HepG2 (cell line): ENCODE measurements around the gene PLCB1. TPM values are rescaled to one million over a fixed set of nuclear protein-coding genes. Genes with fewer than 3 reads are reported as not detected.

ENCODE experiments used
- ATAC-seq: fragments of 200-7000 bp; cut with Tn5 transposase; 3 replicates; pipeline ENCODE4 v1.9.1; 2020; ENCODE audit warnings: mild to moderate bottlenecking, moderate library complexity
- BruUV-seq: library from RNA; stranded (reverse); fragments of 400-500 nt; replicated peaks from 2 replicates; lab custom pipeline; 2021; lab: Mats Ljungman, UMichigan
- CTCF ChIA-PET: fragments of 300-600 bp; formaldehyde crosslinking; extraction: SDS; loops from one replicate; lab custom pipeline; 2021; ENCODE audit warnings: low total read pairs, inconsistent platforms, low intra/inter-chr PET ratio; lab: Yijun Ruan, JAX
- POLR2A ChIA-PET: fragments of 350-600 bp; sonication (Branson Sonifier 250); formaldehyde crosslinking; loops from one replicate; lab custom pipeline; 2020; ENCODE audit warnings: antibody characterized with exemption, inconsistent platforms; lab: Yijun Ruan, JAX
- DNase-seq: peaks from one replicate; pipeline ENCODE4 v3.0.0-alpha.2; 2015; ENCODE audit warnings: low spot score
- FAIRE-seq: peaks from 3 replicates; lab custom pipeline; 2011; peaks lifted over from hg19 to GRCh38; lab: Jason Lieb, UNC
- H2AFZ ChIP-seq: one replicate; pipeline ENCODE4 v1.6.1; 2011; ENCODE audit warnings: low read length, inconsistent platforms
- H3K27ac ChIP-seq: fragments of 300-600 bp; 3 replicates; pipeline ENCODE4 v1.8.0; 2011; ENCODE audit warnings: mixed run types, mild to moderate bottlenecking, mixed read lengths, low read length, inconsistent platforms; ENCODE audit not compliant: insufficient read depth; ENCODE audit errors: extremely low read length
- H3K27me3 ChIP-seq, 2 experiments: fragments of 200-600 bp in 1 of 2; 2 replicates in 1 of 2; 3 replicates in 1 of 2; pipeline versions ENCODE4 v1.6.0 to v1.8.0; 2011; ENCODE audit warnings: low read length in 2 of 2, mild to moderate bottlenecking in 2 of 2, moderate library complexity in 2 of 2, inconsistent platforms in 1 of 2; ENCODE audit not compliant: insufficient read depth in 2 of 2, control insufficient read depth in 1 of 2
- H3K36me3 ChIP-seq, 2 experiments: fragments of 200-600 bp in 1 of 2; replicated peaks in 1 of 2; 2 replicates in 1 of 2; 3 replicates in 1 of 2; pipeline versions ENCODE4 v1.5.1 to v1.8.0; 2011; ENCODE audit warnings: low read length in 2 of 2, inconsistent platforms in 1 of 2; ENCODE audit not compliant: insufficient read depth in 2 of 2, control insufficient read depth in 1 of 2
- H3K4me1 ChIP-seq: 2 replicates; pipeline ENCODE4 v1.5.1; 2012; ENCODE audit warnings: low read length, inconsistent platforms; ENCODE audit not compliant: insufficient read depth
- H3K4me2 ChIP-seq: 2 replicates; pipeline ENCODE4 v1.6.0; 2011; ENCODE audit warnings: low read depth, low read length, inconsistent platforms
- H3K4me3 ChIP-seq, 3 experiments: fragments of 200-600 bp in 1 of 3; sonication (generic), shearing (Covaris generic) in 1 of 3; replicated peaks in 1 of 3; 2 replicates each; pipeline ENCODE4 v1.5.1; 2011 to 2016; ENCODE audit warnings: low read length in 3 of 3, inconsistent platforms in 2 of 3, low read depth in 2 of 3, mild to moderate bottlenecking in 2 of 3, control low read depth in 1 of 3, mixed read lengths in 1 of 3; ENCODE audit not compliant: insufficient read depth in 1 of 3
- H3K79me2 ChIP-seq: one replicate; pipeline ENCODE4 v1.6.1; 2011; ENCODE audit warnings: low read length, inconsistent platforms; ENCODE audit not compliant: insufficient read depth
- H3K9ac ChIP-seq: 2 replicates; pipeline ENCODE4 v1.6.0; 2011; ENCODE audit warnings: mild to moderate bottlenecking, low read depth, low read length, inconsistent platforms; ENCODE audit not compliant: insufficient read depth
- H3K9me3 ChIP-seq: 2 replicates; pipeline ENCODE4 v1.5.1; 2012; ENCODE audit warnings: mild to moderate bottlenecking, low read length
- H4K20me1 ChIP-seq: 2 replicates; pipeline ENCODE4 v1.6.0; 2011; ENCODE audit warnings: inconsistent platforms, mild to moderate bottlenecking, low read length, moderate library complexity; ENCODE audit not compliant: insufficient read depth
- CERS6 ChIP-seq: sonication (generic); formaldehyde crosslinking; IDR thresholded peaks from 2 replicates; pipeline ENCODE4 v1.5.0; 2020; ENCODE audit warnings: missing genetic modification reagents
- DRAP1 ChIP-seq: IDR thresholded peaks from 2 replicates; pipeline ENCODE4 v1.6.1; 2016; ENCODE audit warnings: missing genetic modification reagents, missing compliant biosample characterization
- FOSL2 ChIP-seq: sonication (generic); formaldehyde crosslinking; IDR thresholded peaks from 2 replicates; pipeline ENCODE4 v1.4.0; 2020; ENCODE audit warnings: missing genetic modification reagents
- HNF4G ChIP-seq, 2 experiments: sonication (generic) in 1 of 2; formaldehyde crosslinking in 1 of 2; IDR thresholded peaks; 2 replicates each; pipeline versions ENCODE4 v1.4.0 to v1.6.1; 2011 to 2020; ENCODE audit warnings: borderline replicate concordance in 2 of 2, low read depth in 2 of 2, mild to moderate bottlenecking in 2 of 2, low read length in 1 of 2, missing genetic modification reagents in 1 of 2, moderate library complexity in 1 of 2
- ISL2 ChIP-seq: sonication (generic); formaldehyde crosslinking; IDR thresholded peaks from 2 replicates; pipeline ENCODE4 v1.5.0; 2020; ENCODE audit warnings: missing genetic modification reagents
- KDM6A ChIP-seq: IDR thresholded peaks from 2 replicates; pipeline ENCODE4 v1.6.1; 2016; ENCODE audit warnings: low read depth
- MED1 ChIP-seq: sonication (generic); formaldehyde crosslinking; IDR thresholded peaks from 2 replicates; pipeline ENCODE4 v1.4.0; 2020; ENCODE audit warnings: missing genetic modification reagents
- NCOR1 ChIP-seq: fragments of 200-600 bp; sonication (generic); IDR thresholded peaks from 2 replicates; pipeline ENCODE4 v1.7.0; 2017; ENCODE audit warnings: antibody characterized with exemption, low read length, borderline replicate concordance
- NFATC3 ChIP-seq: sonication (generic); formaldehyde crosslinking; IDR thresholded peaks from 2 replicates; pipeline ENCODE4 v1.5.1; 2020; ENCODE audit warnings: mild to moderate bottlenecking, missing genetic modification reagents
- NFKBIZ ChIP-seq: IDR thresholded peaks from 2 replicates; pipeline ENCODE4 v1.6.1; 2018; ENCODE audit warnings: missing genetic modification reagents, missing compliant biosample characterization
- NKX3-1 ChIP-seq: sonication (generic); formaldehyde crosslinking; IDR thresholded peaks from 2 replicates; pipeline ENCODE4 v1.5.0; 2020; ENCODE audit warnings: missing genetic modification reagents
- NR1H2 ChIP-seq: sonication (generic); formaldehyde crosslinking; IDR thresholded peaks from 2 replicates; pipeline ENCODE4 v1.8.1; 2022; ENCODE audit warnings: low read depth, missing genetic modification reagents, borderline replicate concordance
- SAP130 ChIP-seq: IDR thresholded peaks from 2 replicates; pipeline ENCODE4 v1.6.1; 2016; ENCODE audit warnings: low read depth
- SNRNP70 ChIP-seq: fragments of 200-400 bp; formaldehyde crosslinking; IDR thresholded peaks from 2 replicates; pipeline ENCODE4 v1.6.1; 2017; ENCODE audit warnings: mild to moderate bottlenecking, low read depth, low read length, moderate library complexity
- TCF7 ChIP-seq: sonication (generic); IDR thresholded peaks from 2 replicates; pipeline ENCODE4 v1.6.1; 2016; ENCODE audit warnings: antibody characterized with exemption, low read depth
- ZKSCAN5 ChIP-seq: sonication (generic); formaldehyde crosslinking; IDR thresholded peaks from 2 replicates; pipeline ENCODE4 v1.5.1; 2020; ENCODE audit warnings: mild to moderate bottlenecking, missing genetic modification reagents
- ZMYM2 ChIP-seq: sonication (generic); formaldehyde crosslinking; IDR thresholded peaks from 2 replicates; pipeline ENCODE4 v1.8.0; 2022; ENCODE audit warnings: mild to moderate bottlenecking, missing genetic modification reagents
- ZNF230 ChIP-seq: sonication (generic); formaldehyde crosslinking; IDR thresholded peaks from 2 replicates; pipeline ENCODE4 v1.4.0; 2020; ENCODE audit warnings: mild to moderate bottlenecking, missing genetic modification reagents
- ZNF354B ChIP-seq: sonication (generic); formaldehyde crosslinking; IDR thresholded peaks from 2 replicates; pipeline ENCODE4 v1.8.0; 2022; ENCODE audit warnings: mild to moderate bottlenecking, missing genetic modification reagents
- ZNF451 ChIP-seq: sonication (generic); formaldehyde crosslinking; IDR thresholded peaks from 2 replicates; pipeline ENCODE4 v1.5.0; 2020; ENCODE audit warnings: mild to moderate bottlenecking, missing genetic modification reagents
- ZNF501 ChIP-seq: sonication (generic); formaldehyde crosslinking; IDR thresholded peaks from 2 replicates; pipeline ENCODE4 v1.5.1; 2020; ENCODE audit warnings: mild to moderate bottlenecking, moderate library complexity, missing genetic modification reagents
- ZNF614 ChIP-seq: IDR thresholded peaks from 2 replicates; pipeline ENCODE4 v1.6.1; 2018; ENCODE audit warnings: missing biosample characterization, missing genetic modification reagents, inconsistent platforms, borderline replicate concordance
- ZNF775 ChIP-seq: sonication (generic); formaldehyde crosslinking; IDR thresholded peaks from 2 replicates; pipeline ENCODE4 v1.4.0; 2020; ENCODE audit warnings: missing genetic modification reagents, mild to moderate bottlenecking, moderate library complexity, borderline replicate concordance
- ZSCAN31 ChIP-seq: sonication (generic); formaldehyde crosslinking; IDR thresholded peaks from 2 replicates; pipeline ENCODE4 v1.5.0; 2020; ENCODE audit warnings: low read depth, mild to moderate bottlenecking, missing genetic modification reagents
- WGBS: methylation state at CpG from one replicate; pipeline ENCODE4 v1.1.6; 2017; ENCODE audit warnings: low lambda C conversion rate; 5-methylcytosine and 5-hydroxymethylcytosine counted together
- in situ Hi-C: cut with HindIII; loops from 2 replicates; pipeline ENCODE4 v1.10.0; 2017; ENCODE audit warnings: low pct_unique_long_range_greater_than_20kb; ENCODE audit not compliant: extremely low pct_ligation_motif_present
- intact Hi-C: fragments of 100-400 bp; cut with micrococcal nuclease; formaldehyde crosslinking; loops from one replicate; pipeline ENCODE4 v1.10.0; 2022; ENCODE audit not compliant: unreplicated experiment
- polyA plus RNA-seq, 8 experiments: library from polyadenylated mRNA; depleted of rRNA in 3 of 8; stranded (reverse) in 7 of 8; unstranded in 1 of 8; fragments of >200 nt; fragmentation: Illumina TruSeq in 4 of 8; extraction: Trizol in 4 of 8; gene quantifications; 2 replicates each; pipeline versions ENCODE4 v1.2.1 to v1.2.3, GENCODE V29; 2011 to 2016; ENCODE audit warnings: low read depth in 4 of 8, missing spikeins in 1 of 8, mixed read lengths in 1 of 8; ENCODE audit not compliant: insufficient read depth in 1 of 8
- total RNA-seq, 5 experiments: library from RNA; depleted of rRNA; stranded (reverse); fragments of >200 nt; fragmentation: Illumina TruSeq; extraction: Trizol; gene quantifications; 2 replicates each; pipeline ENCODE4 v1.2.3, GENCODE V29; 2016; ENCODE audit warnings: low read depth in 1 of 5
- TF ChIP-seq, protein P1 (sequence below): sonication (generic); formaldehyde crosslinking; conservative IDR thresholded peaks from 2 replicates; pipeline ENCODE4 v1.4.0; 2020; ENCODE audit warnings: missing genetic modification reagents

Gene PLCB1
- total and polyA plus RNA-seq, 2 of the 13 experiments (the other 11 are each of a cell fraction or from before 2014, with no cell fraction given): 42.4 to 55.9 TPM

DNA sequence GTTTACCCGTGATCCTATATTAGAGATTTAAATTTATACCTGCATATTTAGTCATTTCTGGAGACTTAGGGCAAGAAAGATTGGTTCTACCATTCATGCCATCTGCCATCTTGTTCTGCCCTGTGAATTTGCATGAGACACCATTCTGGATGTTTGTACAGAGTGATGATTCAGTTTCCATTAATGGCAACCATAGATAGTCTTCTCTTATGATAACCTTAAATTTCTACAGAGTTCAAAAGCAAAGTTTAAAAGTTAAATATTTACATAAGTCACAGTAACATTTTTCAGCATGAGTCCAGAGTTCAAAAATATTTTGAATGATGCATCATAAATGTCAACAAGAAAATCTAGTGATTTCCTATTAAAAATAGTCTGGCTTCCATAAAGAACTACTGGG, 23.2 kb downstream of the PLCB1 start:
- peaks cover 50% of the 10 kb centered on the region for H3K4me1 ChIP-seq
- H3K4me2 ChIP-seq: peak overlapping the region; percentile 21
- no TSS peak for BruUV-seq
- no peak overlapping the region for H2AFZ ChIP-seq
- H3K79me2 ChIP-seq: peaks cover 16% of the 10 kb centered on the region
- intact Hi-C loops: loop anchor here (2.0 to 5.0 kb wide), 2 partner anchors 22 to 37 kb away; partner anchors contain the start of gene PLCB1
- POLR2A ChIA-PET: interaction anchor here (0.9 to 2.1 kb wide), 7 partner anchors 9 to 28 kb away, joined by 3 to 28 read pairs (median 4); no protein-coding TSS in a partner anchor
- peaks cover 5 to 41% of the 10 kb centered on the region in 2 experiments for H3K36me3 ChIP-seq
- H3K27ac ChIP-seq: peak overlapping the region; percentile 59
- H3K9me3 ChIP-seq: peaks cover 18% of the 10 kb centered on the region
- no peaks in the 10 kb centered on the region for H3K27me3 ChIP-seq
- WGBS: 100% methylated on average over 1 of the region's 1 CpG
- no peaks in the 10 kb centered on the region for H4K20me1 ChIP-seq
- peak; percentile 82 for DNase-seq
- H3K9ac ChIP-seq: no peak overlapping the region
- CTCF ChIA-PET: no interaction called here
- no peak for FAIRE-seq
- in situ Hi-C loops: no loop called here
- H3K4me3 ChIP-seq: no peak overlapping the region; a peak in 1 of 6 replicates
- ATAC-seq: peak; percentile 32; the same call in 1 of the 3 replicates
- TF ChIP-seq ZNF614 (CRISPR knock-in tag) (no peak), SNRNP70 (no peak), NFKBIZ (CRISPR knock-in tag) (no peak), NKX3-1 (no peak), NFATC3 (CRISPR knock-in tag) (no peak), HNF4G (IDR thresholded peaks at IDR 0.05; ENCODE audit: borderline replicate concordance, low read depth, low read length) (no peak), HNF4G (CRISPR knock-in tag; IDR thresholded peaks at IDR 0.05; ENCODE audit: borderline replicate concordance, low read depth) (no peak), ZMYM2 (CRISPR knock-in tag) (no peak), ZNF354B (CRISPR knock-in tag) (no peak), NCOR1 (peak; percentile 65; the same call in 1 of the 2 replicates), CERS6 (CRISPR knock-in tag) (no peak), ISL2 (CRISPR knock-in tag) (peak; percentile 60; the same call in 1 of the 2 replicates), ZSCAN31 (CRISPR knock-in tag) (no peak), ZNF451 (CRISPR knock-in tag) (no peak), DRAP1 (CRISPR knock-in tag) (0 out of 2 replicates have a peak, but pooled peaks have one; percentile 34), KDM6A (CRISPR knock-in tag) (peak; percentile 25; the same call in 1 of the 2 replicates), ZKSCAN5 (no peak), ZNF501 (CRISPR knock-in tag) (no peak), SAP130 (CRISPR knock-in tag) (peak; percentile 39), ZNF775 (CRISPR knock-in tag) (no peak), TCF7 (0 out of 2 replicates have a peak, but pooled peaks have one; percentile 41), ZNF230 (CRISPR knock-in tag) (no peak), NR1H2 (CRISPR knock-in tag) (no peak), FOSL2 (CRISPR knock-in tag) (peak; percentile 87), MED1 (CRISPR knock-in tag) (peak; percentile 50; the same call in 1 of the 2 replicates)
- TF ChIP-seq, protein P1, sequence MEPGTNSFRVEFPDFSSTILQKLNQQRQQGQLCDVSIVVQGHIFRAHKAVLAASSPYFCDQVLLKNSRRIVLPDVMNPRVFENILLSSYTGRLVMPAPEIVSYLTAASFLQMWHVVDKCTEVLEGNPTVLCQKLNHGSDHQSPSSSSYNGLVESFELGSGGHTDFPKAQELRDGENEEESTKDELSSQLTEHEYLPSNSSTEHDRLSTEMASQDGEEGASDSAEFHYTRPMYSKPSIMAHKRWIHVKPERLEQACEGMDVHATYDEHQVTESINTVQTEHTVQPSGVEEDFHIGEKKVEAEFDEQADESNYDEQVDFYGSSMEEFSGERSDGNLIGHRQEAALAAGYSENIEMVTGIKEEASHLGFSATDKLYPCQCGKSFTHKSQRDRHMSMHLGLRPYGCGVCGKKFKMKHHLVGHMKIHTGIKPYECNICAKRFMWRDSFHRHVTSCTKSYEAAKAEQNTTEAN: no peak
